Left ventricle myocardium inferior (tissue), 1 donor: Measurements from ENCODE around the gene STK39. TPM values are rescaled to one million over a fixed set of nuclear protein-coding genes. Genes with fewer than 3 reads are reported as not detected.

ENCODE experiments used
- DNase-seq: peaks from one replicate; pipeline ENCODE4 v3.0.0-alpha.2; 2020
- H3K27ac ChIP-seq: fragments of 200-600 bp; replicated peaks from 2 replicates; pipeline ENCODE4 v1.8.0; 2021
- H3K27me3 ChIP-seq: fragments of 200-600 bp; 2 replicates; pipeline ENCODE4 v1.8.0; 2021; ENCODE audit warnings: low read depth
- H3K36me3 ChIP-seq: fragments of 200-600 bp; 2 replicates; pipeline ENCODE4 v1.8.0; 2021
- H3K4me1 ChIP-seq: fragments of 200-600 bp; 2 replicates; pipeline ENCODE4 v1.8.0; 2021
- H3K4me3 ChIP-seq: fragments of 200-600 bp; 2 replicates; pipeline ENCODE4 v1.8.0; 2021; ENCODE audit warnings: mild to moderate bottlenecking, moderate library complexity
- H3K9me3 ChIP-seq: fragments of 200-600 bp; replicated peaks from 2 replicates; pipeline ENCODE4 v1.8.0; 2021
- intact Hi-C: fragments of 100-400 bp; cut with micrococcal nuclease; formaldehyde crosslinking; loops from one replicate; pipeline ENCODE4 v1.11.0; 2022
- total RNA-seq: library from RNA; stranded (reverse); fragmentation: NEBNext Ultra II Directional; extraction: Animal tissue kit (Norgen Biotek cat#: 25700); gene quantifications from one replicate; pipeline ENCODE4 v1.2.1, GENCODE V29; 2021
- TF ChIP-seq, protein P1 (sequence below): fragments of 200-600 bp; IDR thresholded peaks from 2 replicates; pipeline ENCODE4 v1.8.0; 2021; ENCODE audit warnings: antibody characterized with exemption, mild to moderate bottlenecking, borderline replicate concordance
- donor health status: DM: no; HTN: yes; CAD: no; lungs with severe emphysema.

STK39 gene
- total RNA-seq, 1 donor from 2014 or later = 23.2 TPM

DNA sequence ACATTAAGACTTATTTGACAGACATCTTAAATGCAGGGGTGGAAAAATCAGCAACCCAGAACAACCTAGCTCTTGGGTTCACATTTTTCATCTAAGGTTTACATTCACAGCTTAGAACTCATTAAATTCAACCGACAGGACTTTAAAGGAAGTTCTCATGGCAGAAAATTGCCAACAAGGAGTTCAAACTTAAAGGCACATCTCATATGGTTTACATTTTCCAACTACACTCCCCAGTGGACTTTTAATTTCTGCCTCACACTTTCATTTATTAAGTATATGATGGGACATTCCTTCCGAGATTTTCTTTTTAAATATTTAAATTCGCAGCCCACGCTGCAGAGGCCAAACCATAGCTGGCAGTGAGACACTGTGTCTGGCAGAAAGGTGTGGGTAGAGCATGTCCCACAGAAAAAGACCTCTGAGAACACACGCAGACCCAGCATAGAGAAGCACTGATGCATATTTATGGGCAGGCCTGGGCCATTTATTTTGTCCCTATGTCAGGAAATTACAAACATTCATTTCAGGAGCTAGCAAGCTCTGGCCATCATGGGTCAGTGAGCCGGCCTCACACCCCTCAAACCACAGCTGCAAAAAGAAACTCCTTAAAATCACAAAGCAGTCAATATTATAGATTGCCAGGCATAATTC, 46.3 kb downstream of the STK39 start:
- no peak for DNase-seq
- Histone ChIP-seq H3K27ac (no peak overlapping the region), H3K9me3 (no peaks in the 10 kb centered on the region), H3K27me3 (no peaks in the 10 kb centered on the region), H3K4me3 (no peak overlapping the region), H3K36me3 (no peaks in the 10 kb centered on the region), H3K4me1 (peaks cover 47% of the 10 kb centered on the region)
- TF ChIP-seq, protein P1, sequence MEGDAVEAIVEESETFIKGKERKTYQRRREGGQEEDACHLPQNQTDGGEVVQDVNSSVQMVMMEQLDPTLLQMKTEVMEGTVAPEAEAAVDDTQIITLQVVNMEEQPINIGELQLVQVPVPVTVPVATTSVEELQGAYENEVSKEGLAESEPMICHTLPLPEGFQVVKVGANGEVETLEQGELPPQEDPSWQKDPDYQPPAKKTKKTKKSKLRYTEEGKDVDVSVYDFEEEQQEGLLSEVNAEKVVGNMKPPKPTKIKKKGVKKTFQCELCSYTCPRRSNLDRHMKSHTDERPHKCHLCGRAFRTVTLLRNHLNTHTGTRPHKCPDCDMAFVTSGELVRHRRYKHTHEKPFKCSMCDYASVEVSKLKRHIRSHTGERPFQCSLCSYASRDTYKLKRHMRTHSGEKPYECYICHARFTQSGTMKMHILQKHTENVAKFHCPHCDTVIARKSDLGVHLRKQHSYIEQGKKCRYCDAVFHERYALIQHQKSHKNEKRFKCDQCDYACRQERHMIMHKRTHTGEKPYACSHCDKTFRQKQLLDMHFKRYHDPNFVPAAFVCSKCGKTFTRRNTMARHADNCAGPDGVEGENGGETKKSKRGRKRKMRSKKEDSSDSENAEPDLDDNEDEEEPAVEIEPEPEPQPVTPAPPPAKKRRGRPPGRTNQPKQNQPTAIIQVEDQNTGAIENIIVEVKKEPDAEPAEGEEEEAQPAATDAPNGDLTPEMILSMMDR = no peak
- intact Hi-C loops = no loop called here

DNA sequence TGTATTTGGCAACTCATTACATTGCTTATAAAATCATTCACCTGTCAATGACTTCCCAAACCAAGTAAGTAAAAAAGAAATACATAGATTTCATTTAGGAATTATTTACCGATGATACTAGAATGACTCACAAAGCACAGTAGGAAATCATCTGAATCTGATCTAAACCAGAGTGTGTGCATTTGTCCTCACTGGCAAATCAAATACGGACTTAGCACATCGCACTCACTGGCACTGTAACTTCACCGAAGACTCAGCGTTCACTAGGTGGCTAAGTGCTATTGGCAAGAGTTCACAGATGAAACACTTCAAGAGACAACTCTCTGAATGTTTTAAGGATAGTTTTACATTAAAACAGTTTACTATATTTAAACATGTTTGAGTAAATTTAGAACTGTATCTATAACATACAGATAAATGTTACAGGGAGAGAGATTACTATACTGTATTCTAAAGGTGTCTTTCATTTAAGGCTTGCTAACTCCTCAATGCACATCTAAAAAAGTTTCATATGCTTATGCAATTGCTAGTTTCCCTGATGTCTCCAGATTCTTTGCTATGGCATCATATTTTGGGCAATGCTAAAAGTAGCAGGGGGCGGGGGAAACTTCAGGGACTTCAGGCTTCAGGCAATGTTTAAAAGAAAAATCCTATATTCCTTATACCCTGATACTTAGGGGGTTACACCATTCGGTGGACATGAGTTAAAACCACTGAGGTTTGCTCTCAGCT, 48.8 kb downstream of the STK39 start:
- Histone ChIP-seq H3K27ac (no peak overlapping the region), H3K36me3 (no peaks in the 10 kb centered on the region), H3K9me3 (no peaks in the 10 kb centered on the region), H3K4me1 (peaks cover 42% of the 10 kb centered on the region), H3K27me3 (no peaks in the 10 kb centered on the region), H3K4me3 (no peak overlapping the region)
- TF ChIP-seq, protein P1 = no peak
- intact Hi-C loops = no loop called here
- no peak for DNase-seq

DNA sequence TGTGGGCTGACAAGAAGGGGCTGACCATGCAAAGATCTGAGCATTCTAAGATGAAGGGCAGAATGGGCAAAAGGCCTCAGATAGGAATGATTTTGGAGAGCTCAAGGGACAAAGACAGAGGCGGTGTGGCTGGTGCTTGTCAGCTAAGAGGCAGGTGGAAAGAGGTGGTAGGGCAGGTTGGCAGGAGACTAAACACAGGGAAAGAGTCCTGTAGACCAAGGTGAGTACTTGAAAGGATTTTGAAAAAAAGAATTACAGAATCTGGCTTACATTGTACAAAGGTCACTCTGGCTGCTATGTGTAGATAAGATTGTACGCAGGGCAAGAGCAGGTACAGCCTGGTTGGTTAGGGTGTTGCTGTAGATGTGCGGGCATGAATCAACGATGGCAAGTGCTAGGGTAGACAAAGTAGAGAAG, 50.6 kb downstream of the STK39 start:
- TF ChIP-seq, protein P1 = no peak
- DNase-seq = no peak
- Histone ChIP-seq H3K27ac (no peak overlapping the region), H3K27me3 (no peaks in the 10 kb centered on the region), H3K4me3 (no peak overlapping the region), H3K9me3 (no peaks in the 10 kb centered on the region), H3K36me3 (no peaks in the 10 kb centered on the region), H3K4me1 (peaks cover 51% of the 10 kb centered on the region)
- intact Hi-C loops = no loop called here

DNA sequence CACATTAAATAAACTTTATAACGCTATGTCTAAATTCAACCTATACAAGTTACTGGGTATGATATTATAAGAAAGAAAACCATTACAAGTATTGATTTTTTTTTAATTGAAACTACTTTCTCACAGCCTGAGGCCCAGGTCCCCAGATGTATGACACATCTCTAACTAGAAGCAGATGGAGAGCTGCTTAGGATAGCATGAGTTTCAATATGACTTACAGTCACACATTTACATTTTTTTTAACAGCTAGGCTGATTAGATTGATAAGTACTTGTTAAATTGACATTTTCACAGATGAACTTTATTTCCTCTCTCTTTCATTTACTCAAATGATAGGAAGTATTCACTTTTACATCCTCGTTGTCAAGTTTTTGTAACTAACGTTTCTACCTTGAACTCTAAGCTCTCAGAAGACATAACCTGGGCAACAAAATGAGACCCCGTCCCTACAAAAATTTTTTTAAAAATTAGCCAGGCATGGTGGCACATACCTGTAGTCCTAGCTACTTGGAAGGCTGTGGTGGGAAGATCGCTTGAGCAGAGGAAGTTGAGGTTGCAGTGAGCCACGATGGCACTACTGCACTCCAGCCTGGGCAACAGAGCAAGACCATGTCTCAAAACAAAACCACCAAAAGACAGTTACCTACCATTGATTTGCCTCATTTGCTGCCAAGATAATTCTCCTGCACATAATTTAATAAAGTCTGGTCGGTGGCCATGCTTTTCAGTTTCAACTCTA, 52.4 kb downstream of the STK39 start:
- Histone ChIP-seq H3K4me3 (no peak overlapping the region), H3K4me1 (peaks cover 57% of the 10 kb centered on the region), H3K27ac (no peak overlapping the region), H3K27me3 (no peaks in the 10 kb centered on the region), H3K36me3 (no peaks in the 10 kb centered on the region), H3K9me3 (no peaks in the 10 kb centered on the region)
- TF ChIP-seq, protein P1 = no peak
- intact Hi-C loops = no loop called here
- no peak for DNase-seq

DNA sequence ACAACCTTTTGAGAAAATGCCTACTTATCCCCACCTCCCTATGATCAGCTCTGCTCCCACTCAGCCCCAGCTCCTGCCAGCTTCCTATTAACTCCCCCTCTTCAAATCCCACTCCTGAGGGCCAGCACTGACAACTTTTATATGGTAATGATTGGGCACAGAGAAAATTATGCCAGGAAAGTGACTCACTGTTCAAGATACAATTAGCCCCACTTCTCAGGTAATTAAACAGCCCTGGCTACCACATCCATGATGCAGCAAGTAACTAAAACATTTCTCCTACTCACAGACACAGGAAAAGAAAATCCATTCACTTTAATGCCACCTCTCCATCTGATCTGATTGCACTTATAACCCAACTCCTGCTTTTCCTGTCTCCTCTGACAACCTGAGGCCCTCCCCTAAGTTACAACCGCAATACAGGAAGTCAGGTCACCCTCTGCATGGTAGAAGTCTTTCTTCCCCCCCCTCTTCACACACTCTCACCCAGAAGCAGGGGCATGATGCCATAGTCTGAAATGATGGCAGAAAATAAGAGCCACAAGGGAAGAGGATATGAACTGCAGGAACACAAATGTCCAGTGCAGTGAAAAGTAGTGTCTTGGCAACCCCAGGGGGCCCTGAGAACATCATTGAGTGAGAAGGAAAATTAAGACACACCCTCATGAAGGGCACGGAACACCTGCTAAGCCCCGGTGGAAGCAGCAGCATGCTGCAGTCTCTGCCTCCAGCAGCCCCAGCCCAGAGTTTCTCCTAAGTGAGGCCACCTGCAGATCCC, 54.4 kb downstream of the STK39 start:
- DNase-seq = no peak
- no peak overlapping the region for H3K4me3 ChIP-seq
- H3K4me1 ChIP-seq = peaks cover 65% of the 10 kb centered on the region
- TF ChIP-seq, protein P1 = no peak
- no peaks in the 10 kb centered on the region for H3K27me3 ChIP-seq
- no peaks in the 10 kb centered on the region for H3K9me3 ChIP-seq
- intact Hi-C loops = no loop called here
- H3K36me3 ChIP-seq = no peaks in the 10 kb centered on the region
- H3K27ac ChIP-seq = no peak overlapping the region
